ENCODE data around the gene NUDCD2. TPM values are rescaled to one million over a fixed set of nuclear protein-coding genes. Genes with fewer than 3 reads are reported as not detected.
A peak's percentile ranks its signal among the peaks of the same experiment; 100 is the strongest.

The NUDCD2 gene
- total and polyA plus RNA-seq, 2 donors (not counting 3 experiments of a cell fraction or from before 2014, with no cell fraction given), result 3.9 to 50.3 TPM

DNA sequence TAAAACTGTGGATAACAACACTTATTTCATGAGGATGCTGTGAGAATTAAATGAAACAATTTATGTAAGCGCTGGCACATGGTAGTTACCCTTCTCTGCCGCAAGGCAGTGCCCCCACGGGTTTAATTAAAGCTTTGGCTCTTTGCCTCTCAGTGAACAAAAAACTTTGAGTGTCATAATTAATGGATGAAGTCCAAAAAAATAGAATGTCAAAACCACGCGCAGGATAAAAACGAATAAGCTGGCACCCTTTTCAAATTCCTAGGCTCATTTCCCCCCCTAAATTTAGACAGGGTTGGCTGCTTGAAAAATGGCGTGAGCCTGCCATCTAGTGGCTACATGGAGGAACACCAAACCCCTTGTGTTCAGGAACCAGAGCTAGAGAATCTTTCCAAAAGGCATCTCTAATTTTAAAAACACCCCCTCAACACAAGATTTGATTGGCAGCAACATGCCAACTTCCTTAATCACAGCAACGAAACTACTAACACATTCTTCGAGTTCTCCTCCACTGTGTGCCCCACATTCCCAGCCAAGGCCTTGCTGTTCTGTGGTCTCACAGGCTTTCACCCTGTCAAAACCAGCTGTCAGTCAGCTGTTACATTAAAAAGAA lies 51.5 kb downstream of the NUDCD2 start:
- intact Hi-C loops (cut with micrococcal nuclease) (loop anchor here (1.0 to 5.0 kb wide), 3 partner anchors 61 to 1864 kb away; no protein-coding TSS in a partner anchor), dilution Hi-C loops (cut with MboI; ENCODE audit: extremely low pct_ligation_motif_present, low sequenced_read_pairs) (no loop called here)
- Histone ChIP-seq H3K4me2 (ENCODE audit: insufficient read depth, low read length) (no peak overlapping the region), H3K4me1 (ENCODE audit: control insufficient read depth, extremely low read depth, insufficient read depth, low read length) (no peaks in the 10 kb centered on the region), H3K27ac (ENCODE audit: insufficient read depth, low read depth, low read length) (no peak overlapping the region), H3K36me3 (ENCODE audit: control insufficient read depth in 2 of 2, extremely low read depth in 1 of 2, insufficient read depth in 2 of 2, low read length in 2 of 2) (no peaks in the 10 kb centered on the region), H3K27me3 (ENCODE audit: control insufficient read depth in 2 of 2, insufficient read depth in 2 of 2, low read length in 2 of 2) (no peaks in the 10 kb centered on the region), H4K20me1 (replicated peaks; ENCODE audit: control insufficient read depth, extremely low read depth, insufficient read depth, low read length) (no peaks in the 10 kb centered on the region), H3K79me2 (ENCODE audit: control insufficient read depth, insufficient read depth, low read length) (no peaks in the 10 kb centered on the region), H2AFZ (ENCODE audit: low read depth, low read length) (no peak overlapping the region), H3K9me1 (replicated peaks; ENCODE audit: control insufficient read depth, extremely low read depth, insufficient read depth, low read length) (no peaks in the 10 kb centered on the region), H3K4me3 (replicated peaks in 1 of 3; ENCODE audit: insufficient read depth in 1 of 3, low read depth in 1 of 3, low read length in 3 of 3) (no peak overlapping the region), H3K9ac (replicated peaks; ENCODE audit: extremely low read depth, insufficient read depth, low read length) (no peak overlapping the region), H3K9me3 (replicated peaks; ENCODE audit: control insufficient read depth, insufficient read depth, low read length) (no peaks in the 10 kb centered on the region)
- FAIRE-seq (peak; percentile 87), DNase-seq (ENCODE audit: low read depth, low spot score) (peak; percentile 63)
- POLR2A ChIA-PET, result no interaction called here
- CTCF ChIA-PET, result interaction anchor here (0.6 to 2.9 kb wide), 31 partner anchors 8 to 1865 kb away, joined by 3 to 49 read pairs (median 5); partner anchors contain the start of genes CCNG1, HMMR and NUDCD2
- no peak for TF ChIP-seq JUN (IDR thresholded peaks at IDR 0.05; ENCODE audit: borderline replicate concordance, insufficient read depth, insufficient read length, low read depth)
- TF ChIP-seq, protein P1, sequence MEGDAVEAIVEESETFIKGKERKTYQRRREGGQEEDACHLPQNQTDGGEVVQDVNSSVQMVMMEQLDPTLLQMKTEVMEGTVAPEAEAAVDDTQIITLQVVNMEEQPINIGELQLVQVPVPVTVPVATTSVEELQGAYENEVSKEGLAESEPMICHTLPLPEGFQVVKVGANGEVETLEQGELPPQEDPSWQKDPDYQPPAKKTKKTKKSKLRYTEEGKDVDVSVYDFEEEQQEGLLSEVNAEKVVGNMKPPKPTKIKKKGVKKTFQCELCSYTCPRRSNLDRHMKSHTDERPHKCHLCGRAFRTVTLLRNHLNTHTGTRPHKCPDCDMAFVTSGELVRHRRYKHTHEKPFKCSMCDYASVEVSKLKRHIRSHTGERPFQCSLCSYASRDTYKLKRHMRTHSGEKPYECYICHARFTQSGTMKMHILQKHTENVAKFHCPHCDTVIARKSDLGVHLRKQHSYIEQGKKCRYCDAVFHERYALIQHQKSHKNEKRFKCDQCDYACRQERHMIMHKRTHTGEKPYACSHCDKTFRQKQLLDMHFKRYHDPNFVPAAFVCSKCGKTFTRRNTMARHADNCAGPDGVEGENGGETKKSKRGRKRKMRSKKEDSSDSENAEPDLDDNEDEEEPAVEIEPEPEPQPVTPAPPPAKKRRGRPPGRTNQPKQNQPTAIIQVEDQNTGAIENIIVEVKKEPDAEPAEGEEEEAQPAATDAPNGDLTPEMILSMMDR (IDR thresholded peaks at IDR 0.05; ENCODE audit: extremely low read depth in 1 of 2, insufficient read depth in 1 of 2, low read depth in 1 of 2, low read length in 2 of 2), result peak; percentile 76 to 83
- TF ChIP-seq, protein P2, sequence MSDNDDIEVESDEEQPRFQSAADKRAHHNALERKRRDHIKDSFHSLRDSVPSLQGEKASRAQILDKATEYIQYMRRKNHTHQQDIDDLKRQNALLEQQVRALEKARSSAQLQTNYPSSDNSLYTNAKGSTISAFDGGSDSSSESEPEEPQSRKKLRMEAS (IDR thresholded peaks at IDR 0.05; ENCODE audit: insufficient read depth, insufficient read length), result no peak
- no TSS peak for BruUV-seq (replicated peaks)

Data from endothelial cell of umbilical vein (primary cell).